Measurements from ENCODE around the gene KIAA1614. TPM values are rescaled to one million over a fixed set of nuclear protein-coding genes. Genes with fewer than 3 reads are reported as not detected.
"Not testable (repeated sequence)": the region's sequence is repeated elsewhere in the genome, so short reads cannot be mapped to it uniquely, and the experiment has no call there.

The KIAA1614 gene
- total RNA-seq, 1 experiment from 2014 or later, result 0.32 TPM

DNA sequence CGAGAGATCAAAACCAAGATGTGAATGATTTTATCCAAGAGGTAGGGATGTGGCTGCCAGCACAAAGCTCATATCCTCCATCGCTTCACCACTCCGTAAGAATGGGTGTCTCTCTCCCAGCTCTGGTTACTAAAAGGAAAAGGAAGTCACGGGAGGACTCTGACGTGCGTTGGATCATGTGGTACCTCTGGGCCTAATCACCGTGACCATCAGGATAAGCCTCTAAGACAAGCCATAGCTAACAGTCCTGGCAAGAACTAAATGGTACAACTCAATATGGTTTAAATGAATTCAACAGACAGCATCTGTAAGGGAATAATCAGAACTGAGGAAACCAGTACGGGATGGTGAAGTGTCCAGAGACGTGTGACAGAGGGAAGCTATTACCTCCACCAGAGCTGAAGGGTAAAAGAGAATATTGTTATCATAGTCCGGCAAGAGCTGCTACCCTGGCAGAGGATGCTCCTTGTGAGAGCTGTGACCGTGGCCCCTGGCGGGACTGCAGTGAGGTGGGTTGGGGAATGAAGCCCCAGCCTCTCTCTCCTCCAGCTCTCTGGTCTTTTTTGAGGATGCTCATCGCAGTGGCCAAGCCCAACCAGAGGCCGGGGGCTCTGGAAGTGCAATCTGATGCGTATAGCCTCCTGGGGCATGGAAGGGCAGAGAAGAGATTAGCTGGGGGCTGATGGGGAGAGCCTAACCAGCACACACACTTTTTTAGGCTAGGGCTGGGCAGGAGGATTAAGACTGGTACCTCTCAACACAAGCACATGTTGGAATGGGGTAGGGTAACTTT, 54.2 kb downstream of the KIAA1614 start:
- in situ Hi-C loops (cut with HindIII; ENCODE audit: low pct_unique_long_range_greater_than_20kb, low sequenced_read_pairs), result no loop called here
- DNase-seq (ENCODE audit: low read depth, low spot score), result peak; percentile 80

DNA sequence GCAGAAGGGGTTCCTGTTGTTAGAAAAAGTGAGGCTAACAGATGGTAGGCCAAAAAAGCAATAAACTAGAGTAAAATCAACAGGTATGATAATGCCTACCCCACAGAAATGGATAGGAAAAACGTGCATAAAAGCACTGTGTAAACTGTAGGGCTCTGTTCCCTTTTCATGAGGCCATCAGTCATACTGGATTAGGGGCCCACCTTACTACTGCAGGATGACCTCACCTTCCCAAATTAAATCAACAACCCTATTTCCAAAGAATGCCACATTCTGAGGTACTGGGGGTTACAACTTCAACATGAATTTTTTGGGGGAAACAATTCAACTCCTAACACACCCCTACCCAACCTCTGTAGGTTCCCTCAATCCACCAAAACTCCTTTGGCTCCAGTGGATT, 54.9 kb downstream of the KIAA1614 start:
- in situ Hi-C loops (cut with HindIII; ENCODE audit: low pct_unique_long_range_greater_than_20kb, low sequenced_read_pairs), result no loop called here
- no peak for DNase-seq (ENCODE audit: low read depth, low spot score)

DNA sequence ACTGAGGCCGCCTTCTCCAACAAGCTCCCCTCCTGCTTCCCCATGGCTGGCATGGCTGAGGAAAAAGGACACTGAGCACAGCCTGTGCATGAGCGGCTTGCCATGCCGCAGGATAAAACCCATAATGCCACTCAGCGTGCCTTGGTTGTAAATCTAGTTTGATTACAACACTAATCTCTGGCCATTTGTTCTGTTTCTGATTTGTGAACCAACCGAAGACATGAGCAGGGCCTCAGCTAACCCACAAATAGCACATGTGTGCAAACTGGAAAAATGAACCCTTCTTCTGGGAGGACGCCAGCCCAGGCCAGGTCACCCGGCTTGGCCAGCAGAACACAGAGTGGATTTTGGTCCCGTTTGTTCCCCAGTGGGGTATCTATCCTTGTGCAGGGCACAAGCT, 56.1 kb downstream of the KIAA1614 start:
- in situ Hi-C loops (cut with HindIII; ENCODE audit: low pct_unique_long_range_greater_than_20kb, low sequenced_read_pairs), result not testable (repeated sequence)

DNA sequence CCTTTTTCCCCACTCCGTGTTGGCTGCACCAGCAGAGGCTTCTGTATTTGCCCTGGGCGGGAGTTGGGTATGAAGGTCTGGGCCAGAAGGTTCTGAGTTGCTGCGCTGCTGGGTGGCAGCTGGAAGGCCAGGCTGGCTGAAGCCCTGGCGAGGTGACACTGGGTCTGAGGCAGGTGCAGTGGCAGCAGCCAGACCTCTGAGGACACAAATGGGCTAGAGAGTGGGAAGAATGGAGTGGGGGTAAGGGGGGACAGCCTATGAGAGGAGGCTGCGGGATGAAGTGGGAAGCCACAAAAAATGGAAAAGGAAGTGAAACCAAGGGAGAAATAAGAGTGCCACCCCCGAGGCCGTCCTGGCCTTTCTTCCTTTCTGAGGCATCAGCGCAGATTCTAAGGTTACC, 56.7 kb downstream of the KIAA1614 start:
- no peak for DNase-seq (ENCODE audit: low read depth, low spot score)
- in situ Hi-C loops (cut with HindIII; ENCODE audit: low pct_unique_long_range_greater_than_20kb, low sequenced_read_pairs), result no loop called here

More for the DNA sequence above, 56.1 kb downstream of the KIAA1614 start:
- not testable (repeated sequence) for DNase-seq (ENCODE audit: low read depth, low spot score)

DNA sequence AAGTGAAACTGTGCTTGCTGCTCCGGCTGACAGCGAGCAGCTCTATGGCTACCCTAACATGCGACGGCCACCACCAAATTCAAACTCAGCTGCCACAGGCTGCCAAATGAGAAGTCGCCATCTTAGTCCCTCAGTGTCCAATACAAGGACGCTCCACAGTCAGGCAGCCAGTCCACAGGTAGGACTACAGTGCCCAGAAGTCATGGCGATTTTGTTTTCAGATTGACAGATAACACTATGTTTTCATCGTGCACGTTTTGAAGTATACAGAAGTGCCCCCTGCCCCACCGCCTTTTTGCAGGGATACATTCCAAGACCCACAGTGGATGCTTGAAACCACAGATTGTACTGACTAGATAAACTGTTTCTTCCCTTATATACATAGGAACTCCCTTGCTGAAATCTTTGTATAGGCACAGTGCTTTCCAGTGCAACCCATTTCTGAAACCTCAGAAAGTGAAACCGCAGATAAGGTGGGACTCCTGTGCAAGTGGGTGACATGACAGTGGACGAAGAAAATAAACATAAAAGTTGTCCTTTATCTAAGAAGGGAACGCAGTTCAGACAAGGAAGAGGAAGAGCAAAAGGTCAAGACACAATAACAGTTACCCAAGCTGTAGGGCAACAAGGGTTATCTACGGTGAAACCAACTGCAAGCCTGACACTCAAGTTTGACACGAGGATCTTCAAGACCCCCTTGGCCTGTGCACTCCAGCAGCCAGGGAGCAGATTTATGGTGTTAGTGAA, 57.8 kb downstream of the KIAA1614 start:
- DNase-seq (ENCODE audit: low read depth, low spot score), result no peak
- in situ Hi-C loops (cut with HindIII; ENCODE audit: low pct_unique_long_range_greater_than_20kb, low sequenced_read_pairs), result no loop called here

DNA sequence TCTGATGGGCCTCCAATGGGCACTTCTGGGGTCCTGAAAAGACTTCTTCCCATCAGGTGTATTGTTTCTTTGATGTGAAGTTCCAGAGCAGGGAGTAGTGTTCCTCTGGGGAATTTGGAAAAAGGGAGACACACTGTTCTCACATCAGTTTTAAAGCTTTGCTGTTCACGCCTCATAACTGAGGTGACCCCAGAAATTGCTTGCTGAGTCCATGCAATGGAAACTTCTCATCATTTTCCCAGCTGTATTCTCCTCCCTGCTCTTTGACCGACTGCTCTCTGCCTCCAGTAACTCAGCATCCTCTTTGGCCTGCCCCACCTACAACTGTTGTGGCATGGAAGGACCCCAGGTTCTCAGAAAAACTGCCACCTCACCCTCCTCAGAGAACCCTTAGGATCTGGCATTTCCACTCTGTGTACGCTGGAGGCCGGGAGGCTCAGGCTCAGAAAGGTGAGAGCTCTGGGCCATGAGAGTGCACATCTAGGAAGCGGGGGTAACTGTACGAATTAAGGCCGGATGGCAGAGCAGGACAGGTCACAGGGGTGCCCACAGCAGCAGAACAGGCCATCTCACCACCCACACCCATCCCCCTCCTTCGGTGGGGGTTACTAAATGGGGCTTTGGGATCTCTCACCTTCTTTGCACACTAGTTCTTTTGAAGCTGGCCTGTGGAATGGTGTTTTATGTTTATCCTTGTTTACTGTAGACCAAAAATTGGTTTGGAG, 58.7 kb downstream of the KIAA1614 start:
- in situ Hi-C loops (cut with HindIII; ENCODE audit: low pct_unique_long_range_greater_than_20kb, low sequenced_read_pairs), result no loop called here

DNA sequence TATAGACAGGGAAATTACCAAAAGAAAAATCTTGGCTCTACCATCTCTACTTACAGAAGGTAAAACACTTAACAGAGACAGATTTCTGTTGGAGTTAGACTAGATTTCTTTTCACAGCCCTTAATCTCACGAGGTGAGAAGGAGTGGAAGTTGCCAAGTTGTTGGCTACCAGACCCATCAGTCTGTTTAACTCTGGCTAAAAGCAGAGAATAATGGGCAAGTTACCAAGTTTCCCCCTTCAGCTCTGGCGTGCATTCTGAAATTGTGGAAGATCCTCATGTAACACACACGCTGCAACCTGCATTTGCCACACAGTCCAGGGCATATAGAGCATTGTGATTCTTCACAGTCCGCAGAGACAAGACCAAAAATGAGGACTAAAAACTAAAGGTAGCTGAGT, 60.7 kb downstream of the KIAA1614 start:
- in situ Hi-C loops (cut with HindIII; ENCODE audit: low pct_unique_long_range_greater_than_20kb, low sequenced_read_pairs), result no loop called here
- DNase-seq (ENCODE audit: low read depth, low spot score), result no peak

More for the DNA sequence above, 58.7 kb downstream of the KIAA1614 start:
- DNase-seq (ENCODE audit: low read depth, low spot score), result no peak

DNA sequence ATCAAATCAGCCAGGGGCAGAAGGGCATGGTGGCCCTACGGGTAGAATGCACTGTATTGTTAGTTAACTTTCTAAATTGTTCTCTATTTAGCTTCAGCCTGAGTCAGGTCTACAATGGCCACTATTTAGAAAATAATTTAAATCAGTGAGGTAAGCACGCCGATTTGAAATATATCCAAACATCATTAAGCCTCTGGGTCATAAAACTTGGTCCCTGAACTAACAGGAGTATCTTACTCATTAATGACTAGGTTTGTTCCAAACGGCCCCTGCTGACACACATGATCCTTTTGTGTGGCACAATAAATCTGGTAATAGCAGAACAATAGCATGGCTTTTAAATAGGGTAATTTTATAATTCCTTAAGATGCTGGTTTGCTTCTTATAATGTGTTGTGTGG, 61.5 kb downstream of the KIAA1614 start:
- DNase-seq (ENCODE audit: low read depth, low spot score), result peak; percentile 86
- in situ Hi-C loops (cut with HindIII; ENCODE audit: low pct_unique_long_range_greater_than_20kb, low sequenced_read_pairs), result no loop called here

DNA sequence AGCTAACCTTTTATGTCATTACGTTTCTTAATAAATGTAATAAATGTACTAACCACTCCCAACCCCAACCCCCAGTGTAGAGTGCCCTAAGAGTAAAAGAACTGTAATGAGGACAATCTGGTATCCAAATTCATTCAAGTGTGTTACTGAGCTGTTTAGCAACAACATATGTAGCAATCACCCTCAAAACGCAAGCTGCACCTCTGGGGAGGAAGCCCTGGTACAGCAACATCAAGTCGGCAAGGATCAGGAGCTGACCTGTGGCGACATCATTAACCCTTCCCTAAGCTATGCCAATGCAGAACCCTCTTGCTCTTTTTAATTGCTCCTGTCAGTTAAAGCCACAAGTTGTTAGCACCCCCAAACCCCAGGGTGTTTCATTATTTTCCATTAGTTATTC, 62.9 kb downstream of the KIAA1614 start:
- in situ Hi-C loops (cut with HindIII; ENCODE audit: low pct_unique_long_range_greater_than_20kb, low sequenced_read_pairs), result no loop called here
- no peak for DNase-seq (ENCODE audit: low read depth, low spot score)

DNA sequence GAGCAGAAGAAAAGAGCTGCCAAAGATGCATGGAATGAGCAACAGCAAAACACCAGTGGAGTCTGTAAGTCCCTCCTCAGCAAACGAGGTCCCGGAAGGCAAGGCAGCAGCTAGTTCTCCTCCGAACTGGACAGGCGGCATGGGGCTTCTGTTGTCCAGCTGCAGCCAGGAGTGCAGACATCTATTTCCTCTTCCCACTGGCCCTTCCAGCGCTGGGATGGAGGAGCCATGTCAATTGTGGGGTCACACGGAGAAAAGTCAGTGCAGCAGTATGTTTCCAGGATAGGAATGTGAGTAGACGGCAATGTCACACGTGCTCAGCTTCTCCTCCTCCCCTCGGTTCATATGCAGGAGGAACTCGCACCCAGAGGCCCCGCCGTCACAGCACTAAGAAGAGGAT, 63.5 kb downstream of the KIAA1614 start:
- in situ Hi-C loops (cut with HindIII; ENCODE audit: low pct_unique_long_range_greater_than_20kb, low sequenced_read_pairs), result no loop called here
- DNase-seq (ENCODE audit: low read depth, low spot score), result no peak

DNA sequence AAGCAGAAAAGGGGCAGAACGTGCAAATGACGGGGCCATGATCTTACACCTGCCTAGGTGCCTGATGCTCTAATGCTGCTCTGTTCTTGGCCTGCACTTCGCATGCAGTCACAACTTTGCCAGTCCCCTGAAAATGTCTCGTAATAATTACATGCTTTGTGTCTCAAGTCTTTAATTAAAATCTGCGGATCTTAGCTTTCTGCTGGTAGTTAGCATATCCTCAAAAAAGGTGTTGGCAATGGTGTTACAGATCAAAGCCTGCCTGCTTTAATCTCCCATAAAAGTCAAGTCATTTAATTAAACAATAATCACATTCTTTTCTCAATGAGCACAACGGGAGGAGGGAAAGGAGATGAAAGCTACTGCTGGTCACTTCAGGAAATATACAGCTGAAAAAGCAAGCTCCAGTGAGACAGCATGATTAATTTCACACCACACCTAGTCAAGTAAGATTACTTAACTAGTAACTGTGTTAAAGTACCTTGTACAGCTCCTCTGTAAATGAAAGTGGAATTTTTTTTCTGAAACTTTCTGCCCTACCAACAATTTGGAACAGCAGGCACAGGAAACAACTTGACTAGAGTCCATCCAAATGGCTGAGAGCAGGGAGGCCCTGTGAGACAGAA, 64.1 kb downstream of the KIAA1614 start:
- in situ Hi-C loops (cut with HindIII; ENCODE audit: low pct_unique_long_range_greater_than_20kb, low sequenced_read_pairs), result no loop called here
- no peak for DNase-seq (ENCODE audit: low read depth, low spot score)

DNA sequence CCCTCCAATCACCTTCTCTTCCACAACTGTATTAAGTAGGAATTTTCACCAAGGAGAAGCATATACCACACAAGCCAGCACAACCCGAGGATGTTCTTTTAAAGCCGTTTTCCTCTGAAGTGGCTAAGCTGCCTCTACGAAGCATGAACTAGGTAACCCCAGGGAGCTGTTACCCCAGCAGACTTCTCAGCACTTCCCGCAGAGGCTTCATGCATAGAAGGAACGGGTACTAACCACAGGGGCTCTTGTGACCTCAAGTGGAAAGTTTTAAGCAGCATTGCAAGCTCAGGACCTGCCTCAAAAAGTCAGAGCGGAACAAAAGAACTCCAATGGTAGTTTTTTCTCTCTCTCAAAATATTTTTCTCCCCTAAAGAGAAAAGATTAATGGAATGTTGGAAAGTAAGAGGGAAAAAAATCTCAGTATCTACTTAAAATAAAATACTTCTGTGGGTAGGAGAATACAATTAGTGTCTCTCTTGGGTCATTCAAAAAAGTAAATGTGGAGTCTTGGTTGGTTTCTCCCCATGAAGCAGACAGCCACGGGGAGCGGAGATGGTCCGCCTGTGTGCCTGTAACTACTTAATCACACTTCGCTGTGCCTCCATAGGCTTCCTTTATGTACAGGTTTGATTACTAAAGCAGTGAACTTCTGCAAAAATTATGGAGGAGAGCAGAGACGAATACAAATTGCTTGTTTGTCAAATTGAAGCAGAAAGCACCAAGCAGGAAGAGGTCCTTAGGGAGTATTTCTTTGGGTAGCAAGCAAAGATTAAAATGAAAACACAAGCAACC, 69.1 kb downstream of the KIAA1614 start:
- DNase-seq (ENCODE audit: low read depth, low spot score), result no peak
- in situ Hi-C loops (cut with HindIII; ENCODE audit: low pct_unique_long_range_greater_than_20kb, low sequenced_read_pairs), result no loop called here

DNA sequence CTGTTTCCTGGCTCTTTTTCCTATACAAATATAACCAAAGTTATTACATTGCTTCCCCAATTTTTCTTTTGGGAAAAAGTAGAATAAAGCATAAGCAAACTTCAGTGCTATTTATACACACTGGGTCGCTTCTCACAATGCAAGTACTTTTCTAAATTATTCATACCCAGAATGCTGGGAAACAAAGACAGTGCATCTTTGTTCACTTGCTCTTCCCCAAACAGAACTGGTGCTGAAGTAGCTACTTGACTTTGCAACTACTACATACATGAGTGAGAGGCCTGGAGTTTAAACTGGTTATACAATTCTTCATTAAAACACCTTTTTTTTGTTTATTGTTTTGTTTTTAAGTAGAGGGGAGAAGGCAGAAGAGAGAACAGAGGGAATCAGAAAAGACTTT, 69.7 kb downstream of the KIAA1614 start:
- DNase-seq (ENCODE audit: low read depth, low spot score), result peak; percentile 66
- in situ Hi-C loops (cut with HindIII; ENCODE audit: low pct_unique_long_range_greater_than_20kb, low sequenced_read_pairs), result no loop called here

DNA sequence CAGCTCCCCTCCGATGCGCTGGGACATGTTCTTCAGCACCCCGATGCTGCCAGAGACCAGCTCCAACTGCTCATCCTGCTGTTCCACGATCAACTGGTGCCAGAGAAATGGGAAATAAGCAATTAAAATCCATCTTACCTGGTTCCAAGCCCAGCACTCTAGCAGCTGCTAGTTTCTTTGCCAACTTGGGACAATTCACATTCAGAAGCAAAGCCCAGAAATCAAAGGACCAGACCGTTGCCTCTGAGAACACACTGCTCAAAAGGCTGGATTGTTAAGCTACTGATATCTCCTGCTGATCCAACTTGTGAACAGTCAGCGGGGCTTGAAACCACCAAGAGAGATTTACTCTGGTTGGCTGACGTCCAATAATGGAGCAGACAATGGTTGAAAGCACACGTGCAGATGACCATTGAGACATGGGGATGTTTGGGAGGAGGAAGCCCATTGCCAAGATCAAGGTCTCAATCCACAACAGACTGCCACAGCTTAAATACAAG, 75.6 kb downstream of the KIAA1614 start:
- DNase-seq (ENCODE audit: low read depth, low spot score), result peak; percentile 69
- in situ Hi-C loops (cut with HindIII; ENCODE audit: low pct_unique_long_range_greater_than_20kb, low sequenced_read_pairs), result no loop called here

DNA sequence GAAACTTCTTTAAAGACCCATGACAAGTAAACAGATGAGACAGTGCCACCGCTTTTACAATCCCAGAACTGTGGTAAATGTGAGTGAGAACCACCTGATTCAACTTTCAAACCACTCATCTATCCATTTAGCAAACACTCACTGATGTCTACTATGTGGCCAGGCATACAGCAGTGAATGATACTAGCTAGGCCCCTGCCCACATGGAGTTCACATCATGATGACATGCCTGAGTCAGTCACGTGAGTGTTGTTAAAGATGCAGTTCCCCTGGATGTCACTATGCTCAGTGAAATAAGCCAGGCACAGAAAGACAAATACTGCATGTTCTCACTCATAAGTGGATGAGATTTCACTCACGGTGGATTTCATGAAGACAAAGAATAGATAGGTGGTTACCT, 81.6 kb downstream of the KIAA1614 start:
- peak; percentile 19 for DNase-seq (ENCODE audit: low read depth, low spot score)
- in situ Hi-C loops (cut with HindIII; ENCODE audit: low pct_unique_long_range_greater_than_20kb, low sequenced_read_pairs), result no loop called here

DNA sequence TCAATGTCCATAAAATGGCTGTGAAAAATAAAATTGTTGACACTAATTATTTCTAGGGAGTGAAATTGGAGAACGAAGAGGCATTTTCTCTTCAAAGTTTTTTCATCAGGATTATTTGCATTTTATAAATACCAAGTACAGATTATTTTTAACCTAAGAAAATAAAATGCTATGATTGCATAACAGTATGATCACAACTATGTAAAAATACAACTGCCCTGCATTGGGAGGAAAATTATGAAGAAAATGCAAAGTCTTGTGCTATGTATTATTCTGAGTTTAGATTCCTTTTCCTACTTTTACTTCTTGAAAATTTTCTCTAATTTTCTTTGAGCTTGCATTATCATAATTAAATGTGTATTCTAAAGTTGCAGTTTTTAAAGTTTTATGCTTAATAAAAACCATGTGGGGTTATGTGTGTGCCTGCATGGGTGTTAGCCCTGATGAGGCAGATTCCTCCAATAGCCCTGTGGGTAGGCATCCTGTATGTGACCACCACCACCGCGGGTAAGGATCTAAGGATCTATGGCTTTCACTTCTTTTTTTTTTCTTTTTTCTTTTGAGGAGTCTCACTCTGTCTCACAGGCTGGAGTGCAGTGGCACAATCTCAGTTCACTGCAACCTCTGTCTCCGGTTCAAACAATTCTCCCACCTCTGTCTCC, 85.3 kb downstream of the KIAA1614 start:
- DNase-seq (ENCODE audit: low read depth, low spot score), result no peak
- in situ Hi-C loops (cut with HindIII; ENCODE audit: low pct_unique_long_range_greater_than_20kb, low sequenced_read_pairs), result no loop called here

All from SK-MEL-5 (cell line).